ENCODE measurements around the gene CHRM5. TPM values are rescaled to one million over a fixed set of nuclear protein-coding genes. Genes with fewer than 3 reads are reported as not detected.

CHRM5 gene
- total and polyA plus RNA-seq, 2 donors (not counting 3 experiments of a cell fraction or from before 2014, with no cell fraction given), result 0.03 TPM; not detected in 1

GRCh38 chr15:33980159-33980558 lies 11.9 kb downstream of the CHRM5 start:
- Histone ChIP-seq H4K20me1 (replicated peaks; ENCODE audit: control insufficient read depth, extremely low read depth, insufficient read depth, low read length) (no peaks in the 10 kb centered on the region), H3K9me1 (replicated peaks; ENCODE audit: control insufficient read depth, extremely low read depth, insufficient read depth, low read length) (no peaks in the 10 kb centered on the region), H3K27ac (ENCODE audit: insufficient read depth, low read depth, low read length) (no peak overlapping the region), H3K79me2 (ENCODE audit: control insufficient read depth, insufficient read depth, low read length) (no peaks in the 10 kb centered on the region), H3K4me1 (ENCODE audit: control insufficient read depth, extremely low read depth, insufficient read depth, low read length) (no peaks in the 10 kb centered on the region), H3K9ac (replicated peaks; ENCODE audit: extremely low read depth, insufficient read depth, low read length) (no peak overlapping the region), H3K27me3 (ENCODE audit: control insufficient read depth in 2 of 2, insufficient read depth in 2 of 2, low read length in 2 of 2) (no peaks in the 10 kb centered on the region), H3K4me3 (replicated peaks in 1 of 3; ENCODE audit: insufficient read depth in 1 of 3, low read depth in 1 of 3, low read length in 3 of 3) (no peak overlapping the region), H3K36me3 (ENCODE audit: control insufficient read depth in 2 of 2, extremely low read depth in 1 of 2, insufficient read depth in 2 of 2, low read length in 2 of 2) (no peaks in the 10 kb centered on the region), H3K9me3 (replicated peaks; ENCODE audit: control insufficient read depth, insufficient read depth, low read length) (no peaks in the 10 kb centered on the region), H2AFZ (ENCODE audit: low read depth, low read length) (no peak overlapping the region), H3K4me2 (ENCODE audit: insufficient read depth, low read length) (no peak overlapping the region)
- no peak for DNase-seq (ENCODE audit: low read depth, low spot score)
- intact Hi-C loops (cut with micrococcal nuclease), result no loop called here
- TF ChIP-seq FOS (IDR thresholded peaks at IDR 0.05; ENCODE audit: borderline replicate concordance, insufficient read depth, low read length), result no peak
- TF ChIP-seq POLR2AphosphoS5 (IDR thresholded peaks at IDR 0.05; ENCODE audit: insufficient read depth, low read depth, low read length), result no peak
- no peak for TF ChIP-seq MYC (IDR thresholded peaks at IDR 0.05; ENCODE audit: low read depth, low read length)
- no peak for TF ChIP-seq EZH2 (IDR thresholded peaks at IDR 0.05; ENCODE audit: borderline replicate concordance, low read depth, low read length, severe bottlenecking)
- no peak for TF ChIP-seq MAX (IDR thresholded peaks at IDR 0.05; ENCODE audit: insufficient read depth, insufficient read length)
- no peak for TF ChIP-seq GATA2 (IDR thresholded peaks at IDR 0.05; ENCODE audit: insufficient read depth, insufficient read length, low read depth, low read length)
- no peak for TF ChIP-seq CTCF (IDR thresholded peaks at IDR 0.05; ENCODE audit: extremely low read depth in 1 of 2, insufficient read depth in 1 of 2, low read depth in 1 of 2, low read length in 2 of 2)
- no peak for TF ChIP-seq JUN (IDR thresholded peaks at IDR 0.05; ENCODE audit: borderline replicate concordance, insufficient read depth, insufficient read length, low read depth)
- no peak for TF ChIP-seq POLR2A (IDR thresholded peaks at IDR 0.05; ENCODE audit: low read depth, low read length)
- FAIRE-seq, result no peak
- ChIA-PET CTCF (interaction anchor here (3.1 kb wide), 1 partner anchor 16 kb away, joined by 9 read pairs; no protein-coding TSS in a partner anchor), POLR2A (no interaction called here)
- dilution Hi-C loops (cut with MboI; ENCODE audit: extremely low pct_ligation_motif_present, low sequenced_read_pairs), result no loop called here
- no TSS peak for BruUV-seq (replicated peaks)

Data from endothelial cell of umbilical vein (primary cell).